Measurements from ENCODE around the gene MACROD2.
"Not testable (repeated sequence)": the region's sequence is repeated elsewhere in the genome, so short reads cannot be mapped to it uniquely, and the experiment has no call there.

The MACROD2 gene

GRCh38 chr20:14981486-14981885, 986.2 kb downstream of the MACROD2 start:
- not testable (repeated sequence) for DNase-seq

- DNase-seq, result not testable (repeated sequence)
These were observed 987.0 kb downstream of the MACROD2 start for GRCh38 chr20:14982324-14982723.

- DNase-seq, result no peak
These were observed 989.0 kb downstream of the MACROD2 start for GRCh38 chr20:14984305-14984704.

- DNase-seq, result no peak
These were observed 989.7 kb downstream of the MACROD2 start for GRCh38 chr20:14984768-14985622.

GRCh38 chr20:14986026-14986655, 990.8 kb downstream of the MACROD2 start:
- no peak for DNase-seq

DNA sequence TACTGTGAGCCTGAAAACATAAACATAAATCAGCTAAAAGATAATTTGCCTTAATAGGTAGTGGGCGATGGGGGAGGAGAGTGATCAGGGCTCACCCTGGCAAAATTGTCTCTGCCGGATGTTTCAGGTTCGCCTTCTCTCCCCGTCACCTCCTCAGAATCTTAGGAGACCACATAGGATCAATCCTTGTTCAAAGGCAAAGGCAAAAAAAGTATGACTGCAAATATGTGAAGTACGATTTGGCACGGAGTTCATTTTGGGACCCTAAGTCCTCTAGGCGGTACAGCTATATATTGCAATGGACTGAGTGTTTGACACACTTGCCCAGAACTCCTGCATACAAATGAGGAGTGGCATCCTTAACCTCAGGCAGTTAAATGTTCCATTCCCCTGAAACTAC, 991.3 kb downstream of the MACROD2 start:
- DNase-seq, result no peak

DNA sequence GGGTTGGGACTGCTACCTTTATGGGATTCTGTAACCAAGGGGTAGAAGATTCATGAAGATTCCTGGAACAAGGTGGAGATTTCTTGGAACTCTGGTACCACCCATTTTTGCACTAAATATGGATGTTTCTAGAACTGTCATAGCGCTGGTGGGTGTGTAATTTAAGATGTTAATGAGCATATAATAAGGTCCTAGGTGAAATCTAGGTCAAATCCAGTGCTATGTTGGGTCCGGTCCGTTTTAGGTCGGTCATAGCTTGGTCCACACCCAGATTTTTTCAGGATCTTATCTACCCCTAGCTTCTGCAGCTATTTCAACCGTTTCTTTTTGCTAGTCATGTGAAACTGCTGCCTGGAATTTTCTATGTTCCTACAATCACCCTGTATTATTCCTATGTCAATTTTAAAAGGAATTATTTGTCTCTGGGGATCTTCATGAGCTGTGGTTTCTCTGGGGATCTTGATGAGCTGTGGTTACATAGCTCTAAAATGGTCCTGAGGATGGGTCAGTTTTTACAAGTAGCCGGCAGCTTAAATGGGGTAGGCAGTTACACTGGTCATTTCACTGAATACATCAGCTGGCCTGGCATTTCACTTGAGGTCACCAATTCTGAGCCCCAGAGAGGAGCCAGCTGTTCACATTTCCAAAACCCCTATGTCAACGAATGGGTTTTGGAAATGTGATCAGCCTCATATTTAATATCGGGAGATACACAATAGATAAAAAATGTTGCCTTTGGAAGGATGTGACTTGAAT, 994.4 kb downstream of the MACROD2 start:
- no peak for DNase-seq

GRCh38 chr20:14991023-14991422, 995.7 kb downstream of the MACROD2 start:
- DNase-seq, result no peak

DNA sequence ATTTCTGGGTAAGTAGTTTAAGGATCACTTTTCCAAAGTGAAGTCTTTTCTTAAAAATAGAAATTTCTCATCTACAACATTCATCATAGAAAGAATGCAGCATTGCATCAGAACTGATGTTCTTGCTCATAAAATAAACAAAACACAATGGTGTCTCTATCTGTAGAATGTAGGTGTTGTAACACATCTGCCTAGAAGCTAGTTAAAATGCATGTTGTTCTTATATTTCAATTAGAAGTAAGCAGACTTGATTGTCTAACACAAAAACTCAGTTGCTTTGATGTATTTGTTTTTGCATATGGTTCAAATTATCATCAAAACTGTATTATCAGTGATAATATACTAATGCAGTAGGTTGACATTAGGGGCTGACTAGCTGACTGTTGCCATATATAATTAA, 996.8 kb downstream of the MACROD2 start:
- no peak for DNase-seq

DNA sequence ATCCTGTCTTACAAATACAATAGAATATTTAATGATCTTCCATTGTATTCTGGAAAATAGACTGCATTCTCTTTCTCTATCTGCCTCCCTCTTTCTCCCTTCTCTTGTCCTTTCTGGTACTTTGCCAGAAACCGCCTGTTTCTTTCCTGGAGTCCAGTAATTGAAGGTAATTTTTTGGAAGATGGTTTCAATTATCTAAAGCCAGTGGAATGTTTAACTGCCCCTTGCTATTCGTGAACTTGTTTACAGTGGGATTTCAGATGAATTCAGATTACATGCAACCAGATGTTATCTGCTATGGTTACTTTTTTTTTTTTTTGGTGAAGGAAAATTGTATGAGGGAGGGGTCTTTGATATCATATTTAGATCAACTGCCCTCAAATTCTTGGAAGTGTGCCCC, 997.6 kb downstream of the MACROD2 start:
- no peak for DNase-seq

DNA sequence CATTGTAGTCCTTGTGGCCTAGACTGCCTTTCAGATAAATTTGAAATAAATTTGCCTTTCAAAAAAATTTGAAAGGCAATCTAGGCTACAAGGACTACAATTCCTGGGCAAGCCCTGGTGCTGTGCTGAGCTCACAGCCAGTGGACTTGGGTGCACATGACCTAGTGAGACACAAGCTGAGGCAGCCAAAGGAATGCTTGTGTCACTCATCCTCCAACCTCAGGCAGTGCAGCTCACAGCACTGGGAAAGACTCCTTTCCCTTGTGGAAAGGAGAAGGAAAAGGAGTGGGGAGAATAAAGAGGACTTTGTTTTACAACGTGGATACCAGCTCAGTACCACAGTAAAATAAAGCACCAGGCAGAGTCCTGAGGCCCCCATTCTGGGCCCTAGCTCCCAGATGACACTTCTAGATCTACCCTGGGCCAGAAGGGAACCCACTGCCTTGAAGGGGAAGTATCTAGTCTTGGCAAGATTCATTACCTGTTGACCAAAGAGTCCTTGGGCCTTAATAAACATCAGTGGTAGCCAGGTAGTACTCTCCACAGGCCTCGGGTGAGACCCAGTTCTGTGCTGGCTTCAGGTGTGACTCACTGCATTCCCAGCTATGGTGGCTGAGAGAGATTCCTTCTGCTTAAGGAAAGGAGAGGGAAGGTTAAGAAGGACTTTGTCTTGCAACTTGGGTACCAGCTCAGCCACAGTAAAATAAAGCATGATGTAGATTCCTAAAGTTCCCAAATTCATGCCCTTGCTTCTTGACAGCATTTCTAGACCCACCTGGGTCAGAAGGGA, 1001.8 kb downstream of the MACROD2 start:
- DNase-seq, result no peak

DNA sequence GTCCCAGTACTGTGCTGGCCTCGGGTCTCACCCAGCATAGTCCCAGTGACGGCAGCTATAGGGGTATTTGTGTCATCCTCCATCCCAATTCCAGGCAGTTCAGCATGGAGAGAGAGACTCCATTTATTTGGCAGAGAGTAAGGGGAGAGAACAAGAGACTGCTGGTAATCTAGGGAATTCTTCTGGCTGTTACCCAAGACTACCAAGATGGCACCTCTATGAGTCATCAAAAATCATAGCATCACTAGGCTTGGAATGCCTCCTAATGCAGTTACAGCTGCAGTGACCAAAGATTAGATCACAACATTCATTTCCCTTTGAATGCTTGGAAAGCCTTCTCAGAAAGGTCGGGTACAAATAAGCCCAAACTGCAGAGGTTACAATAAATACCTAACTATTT, 1002.5 kb downstream of the MACROD2 start:
- DNase-seq, result no peak

DNA sequence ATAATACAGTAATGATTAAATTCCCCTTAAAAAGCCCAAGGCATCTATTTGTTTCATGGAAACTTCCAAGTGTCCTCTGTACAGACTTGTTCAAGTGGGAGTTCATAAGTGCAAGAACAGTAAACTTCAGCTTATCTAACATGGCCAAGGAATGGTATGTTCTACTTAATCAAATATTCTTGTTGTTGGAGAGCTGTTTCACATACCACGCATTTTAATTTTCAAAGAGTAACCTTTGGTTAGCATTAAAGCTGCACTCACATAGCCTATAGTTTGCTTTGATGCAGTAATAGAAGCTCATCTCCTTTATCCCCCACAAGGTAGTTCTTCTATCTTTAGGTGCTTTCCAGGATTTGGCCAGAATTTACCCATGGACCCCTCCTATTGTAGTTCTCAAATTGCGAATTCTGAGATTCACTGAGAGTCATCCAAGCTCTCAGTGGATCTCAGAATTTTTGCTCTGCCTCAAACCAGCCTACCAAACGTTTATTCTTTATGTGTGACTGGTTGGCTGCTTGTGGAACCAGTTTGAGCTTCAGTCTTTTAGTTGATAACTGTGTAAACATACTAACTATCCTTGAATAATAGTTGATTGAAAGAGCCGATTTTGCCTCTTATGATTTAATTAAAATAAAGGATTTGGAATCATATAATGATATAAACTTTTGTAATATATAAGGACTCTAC, 1010.1 kb downstream of the MACROD2 start:
- no peak for DNase-seq

DNA sequence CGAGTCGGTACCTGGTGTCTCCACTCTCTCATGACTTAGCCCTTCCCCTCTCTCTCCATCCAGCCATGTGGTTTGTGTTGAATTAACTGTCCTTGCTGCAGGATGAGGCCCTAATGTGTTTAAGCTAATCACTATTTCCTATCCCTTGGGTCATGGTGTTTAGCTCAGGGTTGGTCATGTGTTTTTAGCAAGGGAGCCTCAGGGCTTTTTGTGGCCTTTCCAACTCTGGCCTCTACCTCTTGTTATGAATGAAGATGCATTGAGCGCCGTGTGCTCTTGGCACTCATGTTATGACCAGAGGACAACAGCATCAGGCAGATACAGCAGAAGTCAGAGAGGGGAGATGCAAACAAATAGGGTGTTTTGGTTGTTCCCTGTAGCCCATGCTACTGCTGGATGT, 1016.3 kb downstream of the MACROD2 start:
- DNase-seq, result no peak

- no peak for DNase-seq
These were observed 1017.2 kb downstream of the MACROD2 start for GRCh38 chr20:15012566-15012965.

GRCh38 chr20:15016875-15017274, 1021.6 kb downstream of the MACROD2 start:
- not testable (repeated sequence) for DNase-seq

DNA sequence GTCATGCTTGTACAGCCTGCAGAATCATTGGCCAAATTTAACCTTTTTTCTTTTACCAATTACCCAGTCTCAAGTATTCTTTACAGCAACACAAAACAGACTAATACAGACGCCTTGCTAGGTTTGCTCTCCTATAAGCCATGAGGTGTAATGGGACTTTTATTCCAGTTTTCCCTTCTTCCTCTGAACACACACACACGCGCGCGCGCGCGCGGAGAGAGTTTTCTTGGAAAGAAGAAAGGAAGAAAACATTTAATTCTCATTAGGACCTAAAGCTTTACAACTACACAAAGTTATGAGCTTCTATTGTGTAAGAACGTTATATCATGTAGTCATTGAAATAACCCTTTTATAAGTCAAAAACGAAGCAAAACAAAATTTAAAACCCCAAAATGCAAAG, 1023.6 kb downstream of the MACROD2 start:
- no peak for DNase-seq

GRCh38 chr20:15020845-15021244, 1025.5 kb downstream of the MACROD2 start:
- no peak for DNase-seq

- no peak for DNase-seq
These were observed 1027.6 kb downstream of the MACROD2 start for GRCh38 chr20:15022921-15023320.

DNA sequence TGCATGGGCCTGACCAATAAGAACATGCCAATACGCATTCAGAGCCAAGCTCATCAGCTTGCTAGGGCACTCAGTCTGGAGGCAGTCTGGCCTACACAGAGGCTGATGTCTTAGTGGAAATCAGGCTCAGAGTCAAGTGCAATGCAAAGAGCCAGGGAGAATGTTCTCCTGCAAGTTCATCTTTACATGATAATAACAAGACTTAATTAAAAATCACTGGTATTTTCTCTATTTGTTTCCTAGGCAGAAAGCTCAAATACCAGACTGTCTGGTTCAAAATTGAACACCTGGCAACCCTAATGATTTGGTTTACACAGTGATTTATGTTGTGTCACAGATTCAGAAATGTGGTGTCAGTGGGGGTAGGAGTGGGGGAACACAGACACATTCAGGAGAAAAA, 1031.4 kb downstream of the MACROD2 start:
- no peak for DNase-seq

GRCh38 chr20:15030826-15031225, 1035.5 kb downstream of the MACROD2 start:
- DNase-seq, result no peak
